ENCODE measurements around the gene GMPR2.

The GMPR2 gene

DNA sequence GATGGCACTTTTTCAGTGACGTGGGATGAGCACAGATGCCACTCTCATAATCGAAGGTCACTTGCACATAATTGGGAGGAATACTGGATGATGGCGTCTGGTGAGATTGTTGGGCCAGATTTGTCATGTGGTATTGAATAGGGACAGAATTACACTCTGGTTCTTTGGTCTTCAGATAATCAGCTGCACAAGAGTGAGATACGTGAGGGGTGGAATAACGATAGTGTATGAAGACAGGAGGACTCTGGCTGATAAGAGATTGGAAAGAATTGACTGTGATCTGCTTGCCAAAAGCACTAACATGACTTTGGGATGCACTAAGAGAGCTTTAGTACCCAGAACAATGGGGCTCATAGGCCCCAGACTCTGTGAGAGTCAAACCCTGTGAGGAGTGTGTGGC, 45.7 kb downstream of the GMPR2 start:
- Histone ChIP-seq H3K4me1 (peaks cover 2% of the 10 kb centered on the region; the same call in 1 of the 2 replicates), H3K4me3 (ENCODE audit: low read depth, low read length) (no peak overlapping the region), H3K9me3 (no peaks in the 10 kb centered on the region), H3K36me3 (no peaks in the 10 kb centered on the region), H3K27me3 (no peaks in the 10 kb centered on the region)
- TF ChIP-seq CTCF (IDR thresholded peaks at IDR 0.05; ENCODE audit: low read depth, low read length): no peak
- no peak for DNase-seq

DNA sequence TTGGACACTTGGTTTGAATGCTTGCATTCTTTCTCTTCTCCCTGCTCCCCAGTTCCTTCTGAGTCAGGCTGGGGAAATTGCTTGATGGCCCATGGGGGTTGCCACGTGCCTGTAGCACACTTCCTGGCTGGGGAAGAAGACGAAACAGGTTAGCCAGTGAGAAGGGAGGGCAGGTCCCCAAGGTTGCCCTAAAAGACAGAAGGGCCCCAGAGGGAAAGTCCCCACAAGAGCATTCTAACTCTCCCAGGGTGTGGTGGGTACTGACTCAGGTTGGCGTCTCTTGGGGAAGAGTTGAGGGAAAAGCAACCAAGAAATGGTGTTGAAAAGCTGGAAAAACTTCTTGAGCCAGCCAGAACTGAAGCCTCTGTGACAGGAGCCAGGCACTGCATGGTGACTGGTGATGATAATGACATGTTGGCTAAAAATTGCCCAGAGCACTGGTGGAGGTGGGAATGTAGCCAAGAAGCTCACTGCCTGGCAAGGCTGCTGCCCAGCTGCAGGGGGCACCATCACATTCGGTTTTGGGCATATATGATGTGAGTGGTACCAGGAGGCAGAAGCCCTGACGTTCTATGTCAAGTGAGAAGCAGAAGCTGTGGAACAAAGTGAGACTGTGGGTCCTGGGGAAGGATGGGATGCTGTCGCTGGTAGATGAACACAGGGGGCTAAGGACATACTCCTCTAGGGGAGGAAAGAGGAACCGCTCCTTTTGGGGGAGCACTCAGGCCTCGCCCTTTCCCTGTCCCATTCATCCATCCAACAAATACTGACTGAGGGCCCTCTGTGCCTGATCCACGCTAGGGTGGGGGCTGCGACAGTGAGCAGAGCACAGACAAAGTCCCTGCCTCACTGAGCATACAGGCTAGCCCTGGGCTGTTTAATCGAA, 46.8 kb downstream of the GMPR2 start:
- Histone ChIP-seq H3K4me1 (peaks cover 2% of the 10 kb centered on the region; the same call in 1 of the 2 replicates), H3K4me3 (ENCODE audit: low read depth, low read length) (no peak overlapping the region), H3K27me3 (no peaks in the 10 kb centered on the region), H3K36me3 (no peaks in the 10 kb centered on the region), H3K9me3 (no peaks in the 10 kb centered on the region)
- DNase-seq: peak; percentile 51
- peak; percentile 34 for TF ChIP-seq CTCF (IDR thresholded peaks at IDR 0.05; ENCODE audit: low read depth, low read length)

- Histone ChIP-seq H3K9me3 (no peaks in the 10 kb centered on the region), H3K36me3 (no peaks in the 10 kb centered on the region), H3K4me3 (ENCODE audit: low read depth, low read length) (no peak overlapping the region), H3K4me1 (peaks cover 2% of the 10 kb centered on the region; the same call in 1 of the 2 replicates), H3K27me3 (no peaks in the 10 kb centered on the region)
- DNase-seq: no peak
- TF ChIP-seq CTCF (IDR thresholded peaks at IDR 0.05; ENCODE audit: low read depth, low read length): no peak
Measured at GRCh38 chr14:24280797-24281460, 48.2 kb downstream of the GMPR2 start.

DNA sequence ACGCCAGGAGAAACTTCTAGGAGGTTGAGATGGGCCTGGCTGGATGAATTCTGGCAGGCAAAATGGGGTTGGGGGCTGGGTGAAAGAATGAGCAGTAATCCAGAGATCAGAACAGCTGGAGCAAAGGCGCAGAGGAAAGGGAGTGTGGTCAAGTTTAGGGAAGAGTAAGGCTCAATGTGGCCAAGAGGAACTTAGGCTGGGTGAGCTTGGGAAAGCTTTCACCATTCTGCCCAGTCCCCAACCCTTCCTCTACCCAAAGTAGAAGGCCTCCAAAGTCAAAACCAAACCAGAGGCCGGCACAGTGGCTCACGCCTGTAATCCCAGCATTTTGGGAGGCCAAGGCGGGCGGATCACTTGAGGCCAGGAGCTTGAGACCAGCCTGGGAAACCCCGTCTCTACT, 48.9 kb downstream of the GMPR2 start:
- H3K27me3 ChIP-seq: no peaks in the 10 kb centered on the region
- DNase-seq: no peak
- no peak for TF ChIP-seq CTCF (IDR thresholded peaks at IDR 0.05; ENCODE audit: low read depth, low read length)
- no peak overlapping the region for H3K4me3 ChIP-seq (ENCODE audit: low read depth, low read length)
- no peaks in the 10 kb centered on the region for H3K36me3 ChIP-seq
- no peaks in the 10 kb centered on the region for H3K9me3 ChIP-seq
- H3K4me1 ChIP-seq: peaks cover 2% of the 10 kb centered on the region; the same call in 1 of the 2 replicates

DNA sequence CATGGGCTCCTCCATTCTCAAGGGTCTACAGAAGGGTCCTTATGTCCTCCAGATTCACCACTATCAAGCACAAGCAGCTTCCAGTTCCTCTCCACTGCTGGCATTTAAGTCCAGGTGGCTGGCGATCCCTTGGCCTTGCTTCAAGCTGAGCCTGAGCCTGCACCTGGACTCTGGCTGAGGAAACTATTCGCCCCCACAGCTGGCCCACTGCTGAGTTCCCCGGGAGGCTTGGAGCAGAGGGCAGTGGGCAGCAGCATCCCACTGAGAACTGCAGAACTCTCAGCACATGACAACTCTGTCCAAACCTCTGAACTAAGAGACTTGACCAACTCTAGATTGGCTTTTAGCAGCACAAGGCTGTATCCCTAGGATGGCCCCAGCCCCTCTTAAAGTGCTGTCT, 50.0 kb downstream of the GMPR2 start:
- TF ChIP-seq CTCF (IDR thresholded peaks at IDR 0.05; ENCODE audit: low read depth, low read length): no peak

More for the DNA sequence above, 50.0 kb downstream of the GMPR2 start:
- DNase-seq: no peak
- Histone ChIP-seq H3K4me3 (ENCODE audit: low read depth, low read length) (no peak overlapping the region), H3K9me3 (no peaks in the 10 kb centered on the region), H3K4me1 (peaks cover 2% of the 10 kb centered on the region; the same call in 1 of the 2 replicates), H3K27me3 (no peaks in the 10 kb centered on the region), H3K36me3 (no peaks in the 10 kb centered on the region)
